Ishikawa (cell line): ENCODE data around the gene FOXO3.

Experiments
- EP300 ChIP-seq: IDR thresholded peaks from 2 replicates; pipeline ENCODE4 v1.6.1; 2012; ENCODE audit warnings: borderline replicate concordance
- MAX ChIP-seq: IDR thresholded peaks from 2 replicates; pipeline ENCODE4 v1.6.1; 2012
- RAD21 ChIP-seq: IDR thresholded peaks from 2 replicates; pipeline ENCODE4 v1.6.1; 2012; ENCODE audit warnings: low read depth
- TAF1 ChIP-seq: IDR thresholded peaks from 2 replicates; pipeline ENCODE4 v1.6.1; 2012; ENCODE audit warnings: low read depth, mild to moderate bottlenecking
- TEAD4 ChIP-seq: IDR thresholded peaks from 2 replicates; pipeline ENCODE4 v1.6.1; 2012
- TF ChIP-seq, protein P1 (sequence below): IDR thresholded peaks from 2 replicates; pipeline ENCODE4 v1.6.1; 2012; ENCODE audit warnings: low read depth, mild to moderate bottlenecking
- TF ChIP-seq, protein P2 (sequence below): IDR thresholded peaks from 2 replicates; pipeline ENCODE4 v1.6.1; 2012

- TF ChIP-seq, protein P1, sequence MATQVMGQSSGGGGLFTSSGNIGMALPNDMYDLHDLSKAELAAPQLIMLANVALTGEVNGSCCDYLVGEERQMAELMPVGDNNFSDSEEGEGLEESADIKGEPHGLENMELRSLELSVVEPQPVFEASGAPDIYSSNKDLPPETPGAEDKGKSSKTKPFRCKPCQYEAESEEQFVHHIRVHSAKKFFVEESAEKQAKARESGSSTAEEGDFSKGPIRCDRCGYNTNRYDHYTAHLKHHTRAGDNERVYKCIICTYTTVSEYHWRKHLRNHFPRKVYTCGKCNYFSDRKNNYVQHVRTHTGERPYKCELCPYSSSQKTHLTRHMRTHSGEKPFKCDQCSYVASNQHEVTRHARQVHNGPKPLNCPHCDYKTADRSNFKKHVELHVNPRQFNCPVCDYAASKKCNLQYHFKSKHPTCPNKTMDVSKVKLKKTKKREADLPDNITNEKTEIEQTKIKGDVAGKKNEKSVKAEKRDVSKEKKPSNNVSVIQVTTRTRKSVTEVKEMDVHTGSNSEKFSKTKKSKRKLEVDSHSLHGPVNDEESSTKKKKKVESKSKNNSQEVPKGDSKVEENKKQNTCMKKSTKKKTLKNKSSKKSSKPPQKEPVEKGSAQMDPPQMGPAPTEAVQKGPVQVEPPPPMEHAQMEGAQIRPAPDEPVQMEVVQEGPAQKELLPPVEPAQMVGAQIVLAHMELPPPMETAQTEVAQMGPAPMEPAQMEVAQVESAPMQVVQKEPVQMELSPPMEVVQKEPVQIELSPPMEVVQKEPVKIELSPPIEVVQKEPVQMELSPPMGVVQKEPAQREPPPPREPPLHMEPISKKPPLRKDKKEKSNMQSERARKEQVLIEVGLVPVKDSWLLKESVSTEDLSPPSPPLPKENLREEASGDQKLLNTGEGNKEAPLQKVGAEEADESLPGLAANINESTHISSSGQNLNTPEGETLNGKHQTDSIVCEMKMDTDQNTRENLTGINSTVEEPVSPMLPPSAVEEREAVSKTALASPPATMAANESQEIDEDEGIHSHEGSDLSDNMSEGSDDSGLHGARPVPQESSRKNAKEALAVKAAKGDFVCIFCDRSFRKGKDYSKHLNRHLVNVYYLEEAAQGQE: no peak
- TF ChIP-seq TEAD4: no peak
- TF ChIP-seq MAX: no peak
- TF ChIP-seq RAD21: peak; percentile 38; the same call in 1 of the 2 replicates
- no peak for TF ChIP-seq EP300
- TF ChIP-seq, protein P2, sequence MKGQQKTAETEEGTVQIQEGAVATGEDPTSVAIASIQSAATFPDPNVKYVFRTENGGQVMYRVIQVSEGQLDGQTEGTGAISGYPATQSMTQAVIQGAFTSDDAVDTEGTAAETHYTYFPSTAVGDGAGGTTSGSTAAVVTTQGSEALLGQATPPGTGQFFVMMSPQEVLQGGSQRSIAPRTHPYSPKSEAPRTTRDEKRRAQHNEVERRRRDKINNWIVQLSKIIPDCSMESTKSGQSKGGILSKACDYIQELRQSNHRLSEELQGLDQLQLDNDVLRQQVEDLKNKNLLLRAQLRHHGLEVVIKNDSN: no peak
- no peak for TF ChIP-seq TAF1
These were observed 41.8 kb upstream of the FOXO3 start for GRCh38 chr6:108518714-108519576.
